Glutamatergic neuron (in vitro differentiated cells): ENCODE results near the gene SLC38A7. TPM values are rescaled to one million over a fixed set of nuclear protein-coding genes. Genes with fewer than 3 reads are reported as not detected.

ENCODE experiments used
- DNase-seq: peaks from one replicate; pipeline ENCODE4 v3.0.0; 2022
- H3K27ac Mint-ChIP-seq: one replicate; pipeline ENCODE4 v1.8.0; 2020; ENCODE audit warnings: mild to moderate bottlenecking, mixed read lengths, inconsistent platforms; ENCODE audit not compliant: unreplicated experiment
- H3K27me3 Mint-ChIP-seq: one replicate; pipeline ENCODE4 v1.8.0; 2020; ENCODE audit warnings: mild to moderate bottlenecking, moderate library complexity, mixed read lengths, inconsistent platforms; ENCODE audit not compliant: unreplicated experiment
- H3K36me3 Mint-ChIP-seq: one replicate; pipeline ENCODE4 v1.8.0; 2020; ENCODE audit warnings: mild to moderate bottlenecking, mixed read lengths, inconsistent platforms; ENCODE audit not compliant: unreplicated experiment
- H3K4me1 Mint-ChIP-seq: one replicate; pipeline ENCODE4 v1.8.0; 2020; ENCODE audit warnings: mild to moderate bottlenecking, low read depth, mixed read lengths, inconsistent platforms; ENCODE audit not compliant: unreplicated experiment
- H3K4me3 Mint-ChIP-seq: one replicate; pipeline ENCODE4 v1.8.0; 2020; ENCODE audit warnings: mild to moderate bottlenecking, mixed read lengths, inconsistent platforms; ENCODE audit not compliant: unreplicated experiment
- H3K9me3 Mint-ChIP-seq: one replicate; pipeline ENCODE4 v1.8.0; 2020; ENCODE audit warnings: mild to moderate bottlenecking, moderate library complexity, mixed read lengths, inconsistent platforms; ENCODE audit not compliant: unreplicated experiment
- CTCF ChIP-seq: fragments of 200-600 bp; sonication (generic); IDR thresholded peaks from one replicate; pipeline ENCODE4 v1.5.0; 2021; ENCODE audit not compliant: partially characterized antibody, unreplicated experiment
- total RNA-seq: library from RNA; stranded (reverse); fragmentation: NEBNext Ultra II Directional; extraction: Animal tissue kit (Norgen Biotek cat#: 25700); gene quantifications from one replicate; pipeline ENCODE4 v1.2.1, GENCODE V29; 2021; ENCODE audit not compliant: unreplicated experiment

Gene SLC38A7
- total RNA-seq, 1 donor from 2014 or later: 52.9 TPM

GRCh38 chr16:58647107-58647506 lies 37.5 kb downstream of the SLC38A7 start:
- Mint-ChIP-seq H3K27me3 (no peaks in the 10 kb centered on the region), H3K9me3 (peaks cover 2% of the 10 kb centered on the region), H3K36me3 (no peaks in the 10 kb centered on the region), H3K27ac (no peak overlapping the region), H3K4me1 (peaks cover 3% of the 10 kb centered on the region), H3K4me3 (no peak overlapping the region)
- no peak for DNase-seq
- no peak for TF ChIP-seq CTCF

- peaks cover 6% of the 10 kb centered on the region for H3K9me3 Mint-ChIP-seq
- peaks cover under 1% of the 10 kb centered on the region for H3K27me3 Mint-ChIP-seq
- DNase-seq: no peak
- H3K4me3 Mint-ChIP-seq: no peak overlapping the region
- no peak for TF ChIP-seq CTCF
- H3K4me1 Mint-ChIP-seq: peaks cover 3% of the 10 kb centered on the region
- H3K27ac Mint-ChIP-seq: no peak overlapping the region
- H3K36me3 Mint-ChIP-seq: no peaks in the 10 kb centered on the region
Measured at GRCh38 chr16:58644765-58645487, 39.6 kb downstream of the SLC38A7 start.

- Mint-ChIP-seq H3K27me3 (peaks cover 2% of the 10 kb centered on the region), H3K4me1 (no peaks in the 10 kb centered on the region), H3K4me3 (no peak overlapping the region), H3K9me3 (peaks cover 6% of the 10 kb centered on the region), H3K36me3 (no peaks in the 10 kb centered on the region), H3K27ac (no peak overlapping the region)
- DNase-seq: no peak
- TF ChIP-seq CTCF: no peak
Measured at GRCh38 chr16:58644108-58644507, 40.5 kb downstream of the SLC38A7 start.

- no peak overlapping the region for H3K4me3 Mint-ChIP-seq
- no peak overlapping the region for H3K27ac Mint-ChIP-seq
- peaks cover 4% of the 10 kb centered on the region for H3K9me3 Mint-ChIP-seq
- peaks cover 1% of the 10 kb centered on the region for H3K4me1 Mint-ChIP-seq
- no peak for DNase-seq
- H3K27me3 Mint-ChIP-seq: peaks cover 2% of the 10 kb centered on the region
- no peak for TF ChIP-seq CTCF
- H3K36me3 Mint-ChIP-seq: no peaks in the 10 kb centered on the region
Measured at GRCh38 chr16:58640949-58641348, 43.6 kb downstream of the SLC38A7 start.

- H3K27ac Mint-ChIP-seq: no peak overlapping the region
- H3K4me3 Mint-ChIP-seq: no peak overlapping the region
- H3K36me3 Mint-ChIP-seq: no peaks in the 10 kb centered on the region
- peaks cover 4% of the 10 kb centered on the region for H3K4me1 Mint-ChIP-seq
- no peak for TF ChIP-seq CTCF
- no peak for DNase-seq
- peaks cover 2% of the 10 kb centered on the region for H3K27me3 Mint-ChIP-seq
- peaks cover 3% of the 10 kb centered on the region for H3K9me3 Mint-ChIP-seq
Measured at GRCh38 chr16:58639836-58640235, 44.7 kb downstream of the SLC38A7 start.
